A549 treated with DMSO at 1 μM for 4 hours (cell line): ENCODE data around the gene SPRTN. TPM values are rescaled to one million over a fixed set of nuclear protein-coding genes. Genes with fewer than 3 reads are reported as not detected.

Experiments
- total RNA-seq: library from RNA; stranded (reverse); fragments of 200-300 nt; extraction: Qiagen RNA extraction; gene quantifications from 5 replicates; pipeline ENCODE4 v1.2.3, GENCODE V29; 2022; ENCODE audit warnings: low read depth

The SPRTN gene
- total RNA-seq, result 11.7 to 16.2 TPM (median 12.4 TPM) in 5 replicates

GRCh38 chr1:231338270-231339128 lies at the start of gene SPRTN:
Gene SPRTN, plus strand, starts transcription at chr1:231338293. Its CDS starts 91 bp downstream, at chr1:231338384.

GRCh38 chr1:231337472-231338269 lies 422 bp upstream of the SPRTN start, which contains the start of gene EXOC8:
Gene EXOC8, minus strand, starts transcription at chr1:231337852. Its CDS starts 107 bp downstream, at chr1:231337745.

Other genes starting within 250 kb of the SPRTN start
- gene TRIM67, start 176.2 kb upstream of the SPRTN start, total RNA-seq, result 0.17 to 0.28 TPM (median 0.22 TPM) in 5 replicates
- 35.9 to 41.3 TPM (median 37.3 TPM) in 5 replicates for gene GNPAT, start 97.1 kb upstream of the SPRTN start, total RNA-seq
- 7.6 to 9.8 TPM (median 9.0 TPM) in 5 replicates for gene EXOC8, start 441 bp upstream of the SPRTN start, total RNA-seq
- gene EGLN1, start 84.0 kb downstream of the SPRTN start, total RNA-seq, result 43.3 to 52.3 TPM (median 51.0 TPM) in 5 replicates
- 34.8 to 45.6 TPM (median 42.7 TPM) in 5 replicates for gene TSNAX, start 190.4 kb downstream of the SPRTN start, total RNA-seq